ENCODE data around the gene SPOCK1. TPM values are rescaled to one million over a fixed set of nuclear protein-coding genes. Genes with fewer than 3 reads are reported as not detected.

SPOCK1 gene
- total RNA-seq, 1 experiment from 2014 or later: 10.9 TPM

- Histone ChIP-seq H2BK5ac (ENCODE audit: insufficient read length, low read length) (no peak overlapping the region), H4K20me1 (ENCODE audit: control insufficient read depth, insufficient read depth, insufficient read length) (no peaks in the 10 kb centered on the region), H3K56ac (ENCODE audit: insufficient read length, low read depth, low read length) (no peak overlapping the region), H2AFZ (ENCODE audit: low read length) (no peak overlapping the region), H2BK12ac (ENCODE audit: insufficient read length, low read depth, low read length) (no peak overlapping the region), H3T11ph (ENCODE audit: low read length) (no peak overlapping the region), H2AK5ac (ENCODE audit: insufficient read length, low read length) (no peak overlapping the region), H3K27ac (ENCODE audit: insufficient read length, low read depth, low read length) (no peak overlapping the region), H3K4ac (ENCODE audit: low read depth, low read length) (no peak overlapping the region), H3K9ac (ENCODE audit: extremely low read depth, insufficient read length, low read length) (no peak overlapping the region), H3K27me3 (ENCODE audit: insufficient read depth, low read length) (no peaks in the 10 kb centered on the region), H2BK120ac (ENCODE audit: low read depth, low read length, poor library complexity, severe bottlenecking) (no peak overlapping the region), H3K9me3 (ENCODE audit: control insufficient read depth, low read depth, low read length) (no peaks in the 10 kb centered on the region), H4K8ac (replicated peaks; ENCODE audit: insufficient read length, low read depth, low read length) (no peak overlapping the region), H3K79me2 (ENCODE audit: insufficient read depth, low read length) (no peaks in the 10 kb centered on the region), H3K23me2 (ENCODE audit: insufficient read length, low read depth, low read length, poor library complexity, severe bottlenecking) (no peaks in the 10 kb centered on the region), H3K4me1 (ENCODE audit: insufficient read depth, low read length) (no peaks in the 10 kb centered on the region), H3K23ac (ENCODE audit: insufficient read length, low read depth, low read length) (no peak overlapping the region), H3K18ac (ENCODE audit: insufficient read length, low read depth, low read length) (no peak overlapping the region), H4K91ac (ENCODE audit: insufficient read length, low read depth, low read length) (no peak overlapping the region), H4K5ac (ENCODE audit: insufficient read length, low read depth, low read length) (no peak overlapping the region), H2BK15ac (ENCODE audit: low read depth, low read length) (no peak overlapping the region), H2BK20ac (ENCODE audit: low read depth, low read length, poor library complexity, severe bottlenecking) (no peak overlapping the region), H3K79me1 (ENCODE audit: insufficient read depth, low read depth, low read length, poor library complexity, severe bottlenecking) (no peaks in the 10 kb centered on the region), H3K4me2 (ENCODE audit: insufficient read depth, insufficient read length, low read length) (no peak overlapping the region), H3K14ac (ENCODE audit: insufficient read depth, low read length) (no peak overlapping the region)
- Mint-ChIP-seq H3K27me3 (ENCODE audit: low read depth) (peaks cover 1% of the 10 kb centered on the region; the same call in 1 of the 2 replicates), H3K9me3 (peaks cover 0 to 3% of the 10 kb centered on the region in 2 experiments; a peak in 1 of 5 replicates), H3K36me3 (ENCODE audit: insufficient read depth in 1 of 3, low read depth in 3 of 3) (peaks cover 0 to 3% (median 0%) of the 10 kb centered on the region in 3 experiments; a peak in 2 of 7 replicates), H3K4me1 (no peaks in the 10 kb centered on the region), H3K27ac (peak overlapping the region in 1 of 3 experiments; percentile 29; a peak in 1 of 7 replicates), H3K4me3 (no peak overlapping the region)
- no peak for DNase-seq
- no CpG with 5 or more reads among the region's 11 CpGs for WGBS (ENCODE audit: extremely low coverage, insufficient read length, low lambda C conversion rate)
- TF ChIP-seq CTCF (conservative IDR thresholded peaks at IDR 0.05): no peak
Observed at GRCh38 chr5:137105351-137106035, 393.6 kb downstream of the SPOCK1 start.

Data from H9 (cell line).